IPS-18c (cell line): ENCODE measurements around the gene UBL4A.
A peak's percentile ranks its signal among the peaks of the same experiment; 100 is the strongest.

ENCODE experiments used
- H3K4me3 ChIP-seq: 2 replicates; pipeline ENCODE4 v1.7.0; 2013; ENCODE audit warnings: low read depth, mild to moderate bottlenecking, low read length, moderate library complexity; ENCODE audit not compliant: insufficient read depth
- H3K9me3 ChIP-seq: one replicate; pipeline ENCODE4 v1.6.1; 2013; ENCODE audit warnings: mild to moderate bottlenecking, low read length, moderate library complexity; ENCODE audit not compliant: control insufficient read depth, insufficient read depth

UBL4A gene

GRCh38 chrX:154471839-154472684 lies 14.4 kb downstream of the UBL4A start:
- H3K9me3 ChIP-seq, result peaks cover 15% of the 10 kb centered on the region
- no peak overlapping the region for H3K4me3 ChIP-seq

DNA sequence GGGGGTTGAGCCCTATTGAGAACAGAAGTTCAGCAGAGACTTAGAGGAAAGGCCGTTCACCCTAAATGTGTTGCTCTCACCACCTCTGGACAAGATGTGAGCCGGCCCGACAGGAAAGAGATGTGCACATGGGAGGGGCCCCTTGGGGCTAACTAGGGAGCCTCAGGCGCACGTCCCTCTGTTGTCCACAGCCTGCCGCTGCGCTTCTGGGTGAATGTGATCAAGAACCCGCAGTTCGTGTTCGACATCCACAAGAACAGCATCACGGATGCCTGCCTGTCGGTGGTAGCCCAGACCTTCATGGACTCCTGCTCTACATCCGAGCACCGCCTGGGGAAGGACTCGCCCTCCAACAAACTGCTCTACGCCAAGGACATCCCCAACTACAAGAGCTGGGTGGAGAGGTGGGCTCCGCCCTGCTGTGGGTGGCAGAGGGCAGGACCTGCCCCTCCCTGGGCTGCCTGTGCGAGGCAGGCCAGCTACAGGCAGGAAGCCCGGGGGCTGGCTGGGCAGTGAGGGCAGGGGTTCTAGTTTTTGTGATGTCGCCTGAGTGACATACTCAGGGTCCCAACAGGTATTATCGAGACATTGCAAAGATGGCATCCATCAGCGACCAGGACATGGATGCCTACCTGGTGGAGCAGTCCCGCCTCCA lies 15.4 kb downstream of the UBL4A start:
- no peak overlapping the region for H3K4me3 ChIP-seq
- peaks cover 16% of the 10 kb centered on the region for H3K9me3 ChIP-seq

GRCh38 chrX:154470434-154470833 lies 16.0 kb downstream of the UBL4A start:
- no peak overlapping the region for H3K4me3 ChIP-seq
- peaks cover 19% of the 10 kb centered on the region for H3K9me3 ChIP-seq

- Histone ChIP-seq H3K4me3 (no peak overlapping the region), H3K9me3 (peaks cover 19% of the 10 kb centered on the region)
These were observed 16.5 kb downstream of the UBL4A start for GRCh38 chrX:154469880-154470279.

DNA sequence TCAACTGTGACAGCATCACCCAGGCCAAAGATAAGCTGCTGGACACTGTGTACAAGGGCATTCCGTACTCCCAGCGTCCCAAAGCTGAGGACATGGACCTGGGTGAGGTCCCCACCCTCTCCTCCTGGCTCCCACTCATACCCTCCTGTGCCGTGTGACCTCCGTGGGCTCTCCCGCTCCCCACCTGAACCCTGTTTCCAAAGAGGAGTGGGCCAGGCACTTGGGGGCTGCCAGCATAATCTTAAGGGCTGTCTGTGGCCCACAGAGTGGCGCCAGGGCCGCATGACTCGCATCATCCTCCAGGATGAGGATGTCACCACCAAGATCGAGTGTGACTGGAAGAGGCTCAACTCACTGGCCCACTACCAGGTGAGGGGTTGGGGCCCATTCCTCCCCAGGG lies 17.3 kb downstream of the UBL4A start:
- Histone ChIP-seq H3K4me3 (no peak overlapping the region), H3K9me3 (peaks cover 19% of the 10 kb centered on the region)

DNA sequence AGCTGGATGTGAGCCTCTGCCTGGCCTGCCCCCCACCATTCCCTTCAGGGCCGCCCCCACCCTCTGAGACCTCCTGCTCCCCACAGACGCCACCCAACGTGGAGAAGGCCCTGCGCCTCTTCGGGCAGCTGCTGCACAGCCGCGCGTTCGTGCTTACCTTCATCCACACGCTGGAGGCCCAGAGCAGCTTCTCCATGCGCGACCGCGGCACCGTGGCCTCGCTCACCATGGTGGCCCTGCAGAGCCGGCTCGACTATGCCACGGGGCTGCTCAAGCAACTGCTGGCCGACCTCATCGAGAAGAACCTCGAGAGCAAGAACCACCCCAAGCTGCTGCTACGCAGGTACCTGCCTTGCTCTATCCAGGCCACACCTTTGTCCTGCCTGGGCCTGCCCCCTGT lies 18.2 kb downstream of the UBL4A start:
- no peak overlapping the region for H3K4me3 ChIP-seq
- H3K9me3 ChIP-seq, result peaks cover 13% of the 10 kb centered on the region

DNA sequence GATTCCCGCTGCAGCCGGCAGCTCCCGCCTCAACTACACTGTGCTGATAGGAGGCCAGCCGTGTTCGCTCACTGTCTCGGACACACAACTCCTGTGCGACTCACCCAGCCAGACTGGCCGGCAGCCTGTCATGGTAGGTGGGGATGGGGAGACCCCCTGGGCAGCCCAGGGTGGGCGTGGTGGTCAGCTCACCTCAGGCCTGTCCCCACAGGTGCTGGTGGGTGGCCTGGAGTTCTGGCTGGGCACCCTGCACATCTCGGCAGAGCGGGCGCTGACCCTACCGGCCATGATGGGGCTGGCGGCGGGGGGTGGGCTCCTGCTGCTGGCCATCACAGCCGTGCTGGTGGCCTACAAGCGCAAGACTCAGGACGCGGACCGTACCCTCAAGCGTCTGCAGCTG lies 18.9 kb downstream of the UBL4A start:
- Histone ChIP-seq H3K9me3 (peaks cover 13% of the 10 kb centered on the region), H3K4me3 (no peak overlapping the region)

- Histone ChIP-seq H3K4me3 (no peak overlapping the region), H3K9me3 (peaks cover 14% of the 10 kb centered on the region)
These were observed 19.5 kb downstream of the UBL4A start for GRCh38 chrX:154466907-154467306.

DNA sequence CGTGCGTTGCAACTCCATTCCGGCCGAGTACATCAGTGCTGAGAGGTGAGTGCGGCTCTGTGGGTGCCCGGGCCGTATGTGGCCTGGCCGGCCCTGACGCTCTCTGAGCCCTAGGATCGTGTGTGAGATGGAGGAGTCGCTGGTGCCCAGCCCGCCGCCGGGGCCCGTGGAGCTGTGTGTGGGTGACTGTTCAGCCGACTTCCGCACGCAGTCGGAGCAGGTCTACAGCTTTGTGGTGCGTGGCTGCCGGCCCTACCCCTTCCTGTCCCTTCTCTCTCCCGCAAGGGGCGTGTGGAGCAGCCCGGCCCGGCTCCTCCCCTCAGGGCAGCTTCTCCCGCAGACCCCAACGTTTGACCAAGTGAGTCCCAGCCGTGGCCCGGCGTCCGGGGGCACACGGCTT lies 20.4 kb downstream of the UBL4A start:
- H3K4me3 ChIP-seq, result no peak overlapping the region
- peaks cover 12% of the 10 kb centered on the region for H3K9me3 ChIP-seq

GRCh38 chrX:154465601-154466000 lies 20.8 kb downstream of the UBL4A start:
- peaks cover 12% of the 10 kb centered on the region for H3K9me3 ChIP-seq
- H3K4me3 ChIP-seq, result no peak overlapping the region

GRCh38 chrX:154464806-154465365 lies 21.5 kb downstream of the UBL4A start:
- Histone ChIP-seq H3K9me3 (peaks cover 12% of the 10 kb centered on the region), H3K4me3 (no peak overlapping the region)

GRCh38 chrX:154463611-154464220 lies 22.7 kb downstream of the UBL4A start:
- Histone ChIP-seq H3K9me3 (peaks cover 14% of the 10 kb centered on the region), H3K4me3 (no peak overlapping the region)

DNA sequence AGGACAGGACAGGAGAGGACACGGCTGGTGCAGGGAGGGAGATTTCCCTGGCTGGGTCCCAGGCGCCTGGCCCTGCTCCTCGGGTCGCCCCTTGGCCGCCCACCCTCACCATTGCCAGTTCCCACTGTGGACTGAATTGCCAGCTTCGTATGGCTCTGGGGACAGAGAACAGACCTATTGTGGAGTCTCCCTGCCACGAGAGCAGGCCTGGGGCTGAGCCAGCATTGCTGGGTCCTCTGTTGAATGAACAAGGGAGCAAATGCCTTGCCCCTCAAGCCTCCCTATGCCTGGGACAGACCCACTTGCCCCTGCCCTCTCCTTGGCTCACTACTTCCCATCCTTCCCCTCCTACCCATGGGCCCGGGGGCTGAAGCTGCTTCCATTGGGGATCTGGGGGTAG lies 24.0 kb downstream of the UBL4A start:
- Histone ChIP-seq H3K4me3 (no peak overlapping the region), H3K9me3 (peaks cover 13% of the 10 kb centered on the region)

GRCh38 chrX:154460326-154460725 lies 26.1 kb downstream of the UBL4A start:
- H3K4me3 ChIP-seq, result peak overlapping the region; percentile 15; the same call in 1 of the 2 replicates
- peaks cover 17% of the 10 kb centered on the region for H3K9me3 ChIP-seq

GRCh38 chrX:154459832-154460231 lies 26.6 kb downstream of the UBL4A start:
- Histone ChIP-seq H3K4me3 (peak overlapping the region; percentile 15; the same call in 1 of the 2 replicates), H3K9me3 (peaks cover 21% of the 10 kb centered on the region)

GRCh38 chrX:154458954-154459778 lies 27.2 kb downstream of the UBL4A start:
- H3K9me3 ChIP-seq, result peaks cover 21% of the 10 kb centered on the region
- H3K4me3 ChIP-seq, result peak overlapping the region; percentile 53
